ENCODE data around the gene SOST. TPM values are rescaled to one million over a fixed set of nuclear protein-coding genes. Genes with fewer than 3 reads are reported as not detected.

SOST gene
- total RNA-seq, 1 experiment from 2014 or later: not detected

GRCh38 chr17:43757171-43757660 lies 1.4 kb downstream of the SOST start:
- CTCF ChIA-PET: no interaction called here
- H3K9me3 ChIP-seq (ENCODE audit: control insufficient read depth, insufficient read depth, low read depth, low read length): no peaks in the 10 kb centered on the region
- in situ Hi-C loops (cut with HindIII; ENCODE audit: low pct_unique_long_range_greater_than_20kb, low sequenced_read_pairs) (loop anchor here (10.0 kb wide), 1 partner anchor 52 kb away; no protein-coding TSS in a partner anchor), intact Hi-C loops (cut with micrococcal nuclease; ENCODE audit: unreplicated experiment) (no loop called here)
- POLR2A ChIA-PET: no interaction called here
- H3K4me1 ChIP-seq (ENCODE audit: control insufficient read depth, insufficient read depth, low read length): no peaks in the 10 kb centered on the region
- ATAC-seq (no peak), DNase-seq (ENCODE audit: low read depth, low spot score) (no peak)
- no peak overlapping the region for H3K4me3 ChIP-seq (ENCODE audit: low read depth in 2 of 2, low read length in 2 of 2)
- no peaks in the 10 kb centered on the region for H3K36me3 ChIP-seq (ENCODE audit: control insufficient read depth, insufficient read depth, low read length)
- no peaks in the 10 kb centered on the region for H3K27me3 ChIP-seq (ENCODE audit: control insufficient read depth, insufficient read depth, low read length)
- no TSS peak for BruUV-seq (replicated peaks)
- H3K27ac ChIP-seq (ENCODE audit: low read length): no peak overlapping the region
- TF ChIP-seq REST (IDR thresholded peaks at IDR 0.05; ENCODE audit: insufficient read depth in 1 of 2, low read depth in 2 of 2, low read length in 1 of 2): no peak
- TF ChIP-seq TCF7L2 (IDR thresholded peaks at IDR 0.05; ENCODE audit: low read depth, low read length): no peak
- TF ChIP-seq SIN3A (IDR thresholded peaks at IDR 0.05; ENCODE audit: borderline replicate concordance, insufficient read depth, low read depth, low read length): no peak
- TF ChIP-seq POLR2AphosphoS5 (IDR thresholded peaks at IDR 0.05; ENCODE audit: low read depth, low read length): no peak
- TF ChIP-seq CTCF (IDR thresholded peaks at IDR 0.05): no peak

- H3K4me1 ChIP-seq (ENCODE audit: control insufficient read depth, insufficient read depth, low read length): no peaks in the 10 kb centered on the region
- TF ChIP-seq SIN3A (IDR thresholded peaks at IDR 0.05; ENCODE audit: borderline replicate concordance, insufficient read depth, low read depth, low read length) (no peak), POLR2AphosphoS5 (IDR thresholded peaks at IDR 0.05; ENCODE audit: low read depth, low read length) (no peak)
- no peak overlapping the region for H3K27ac ChIP-seq (ENCODE audit: low read length)
- no peak overlapping the region for H3K4me3 ChIP-seq (ENCODE audit: low read depth in 2 of 2, low read length in 2 of 2)
- DNase-seq (ENCODE audit: low read depth, low spot score) (no peak), ATAC-seq (no peak)
- no peaks in the 10 kb centered on the region for H3K27me3 ChIP-seq (ENCODE audit: control insufficient read depth, insufficient read depth, low read length)
- ChIA-PET CTCF (interaction anchor here (0.7 kb wide), 1 partner anchor 50 kb away, joined by 3 read pairs; no protein-coding TSS in a partner anchor), POLR2A (interaction anchor here (0.6 kb wide), 1 partner anchor 44 kb away, joined by 3 read pairs; no protein-coding TSS in a partner anchor)
- intact Hi-C loops (cut with micrococcal nuclease; ENCODE audit: unreplicated experiment) (no loop called here), in situ Hi-C loops (cut with HindIII; ENCODE audit: low pct_unique_long_range_greater_than_20kb, low sequenced_read_pairs) (loop anchor here (10.0 kb wide), 1 partner anchor 51 kb away; no protein-coding TSS in a partner anchor)
- BruUV-seq (replicated peaks): no TSS peak
- H3K9me3 ChIP-seq (ENCODE audit: control insufficient read depth, insufficient read depth, low read depth, low read length): no peaks in the 10 kb centered on the region
- no peaks in the 10 kb centered on the region for H3K36me3 ChIP-seq (ENCODE audit: control insufficient read depth, insufficient read depth, low read length)
Observed at GRCh38 chr17:43756201-43756600, 2.4 kb downstream of the SOST start.

- intact Hi-C loops (cut with micrococcal nuclease; ENCODE audit: unreplicated experiment): no loop called here
- POLR2A ChIA-PET: no interaction called here
- Histone ChIP-seq H3K9me3 (ENCODE audit: control insufficient read depth, insufficient read depth, low read depth, low read length) (no peaks in the 10 kb centered on the region), H3K4me3 (ENCODE audit: low read depth in 2 of 2, low read length in 2 of 2) (peak overlapping the region; percentile 9 to 18; a peak in 1 of 4 replicates), H3K27ac (ENCODE audit: low read length) (no peak overlapping the region), H3K27me3 (ENCODE audit: control insufficient read depth, insufficient read depth, low read length) (no peaks in the 10 kb centered on the region), H3K36me3 (ENCODE audit: control insufficient read depth, insufficient read depth, low read length) (no peaks in the 10 kb centered on the region), H3K4me1 (ENCODE audit: control insufficient read depth, insufficient read depth, low read length) (no peaks in the 10 kb centered on the region)
- TF ChIP-seq POLR2AphosphoS5 (IDR thresholded peaks at IDR 0.05; ENCODE audit: low read depth, low read length) (no peak), SIN3A (IDR thresholded peaks at IDR 0.05; ENCODE audit: borderline replicate concordance, insufficient read depth, low read depth, low read length) (no peak), REST (IDR thresholded peaks at IDR 0.05; ENCODE audit: insufficient read depth in 1 of 2, low read depth in 2 of 2, low read length in 1 of 2) (no peak), CTCF (IDR thresholded peaks at IDR 0.05) (no peak), TCF7L2 (IDR thresholded peaks at IDR 0.05; ENCODE audit: low read depth, low read length) (no peak)
- BruUV-seq (replicated peaks): no TSS peak
- ATAC-seq (peak; percentile 67), DNase-seq (ENCODE audit: low read depth, low spot score) (no peak)
- in situ Hi-C loops (cut with HindIII; ENCODE audit: low pct_unique_long_range_greater_than_20kb, low sequenced_read_pairs): loop anchor here (10.0 kb wide), 1 partner anchor 51 kb away; no protein-coding TSS in a partner anchor
- CTCF ChIA-PET: interaction anchor here (0.7 kb wide), 1 partner anchor 50 kb away, joined by 3 read pairs; no protein-coding TSS in a partner anchor
Observed at GRCh38 chr17:43755389-43755875, 3.2 kb downstream of the SOST start.
